ENCODE measurements around the gene ACIN1.
"Not testable (repeated sequence)": the region's sequence is repeated elsewhere in the genome, so short reads cannot be mapped to it uniquely, and the experiment has no call there.

Gene ACIN1

GRCh38 chr14:23035303-23036144, 59.4 kb downstream of the ACIN1 start:
- DNase-seq, result no peak

GRCh38 chr14:23034498-23035302, 60.2 kb downstream of the ACIN1 start, which contains the start of gene PSMB5:
Gene PSMB5 (minus strand): TSS chr14:23034900. CDS start chr14:23034881, 19 bp downstream.
- peak; percentile 88 for DNase-seq

GRCh38 chr14:23033801-23034497, 61.0 kb downstream of the ACIN1 start:
- no peak for DNase-seq

GRCh38 chr14:23033251-23033727, 61.6 kb downstream of the ACIN1 start:
- no peak for DNase-seq

GRCh38 chr14:23030936-23031335, 64.0 kb downstream of the ACIN1 start:
- no peak for DNase-seq

- no peak for DNase-seq
Measured at GRCh38 chr14:23028799-23029198, 66.1 kb downstream of the ACIN1 start.

GRCh38 chr14:23025151-23025814, 69.7 kb downstream of the ACIN1 start:
- DNase-seq, result no peak

GRCh38 chr14:23024612-23025075, 70.3 kb downstream of the ACIN1 start:
- no peak for DNase-seq

GRCh38 chr14:23023795-23024152, 71.2 kb downstream of the ACIN1 start:
- DNase-seq, result no peak

- no peak for DNase-seq
Measured at GRCh38 chr14:23023022-23023794, 71.7 kb downstream of the ACIN1 start.

GRCh38 chr14:23021889-23022442, 73.0 kb downstream of the ACIN1 start:
- no peak for DNase-seq

GRCh38 chr14:23021434-23021833, 73.5 kb downstream of the ACIN1 start:
- no peak for DNase-seq

- no peak for DNase-seq
Measured at GRCh38 chr14:23020143-23021128, 74.5 kb downstream of the ACIN1 start.

- no peak for DNase-seq
Measured at GRCh38 chr14:23018107-23018506, 76.8 kb downstream of the ACIN1 start.

GRCh38 chr14:23017091-23017490, 77.8 kb downstream of the ACIN1 start:
- no peak for DNase-seq

GRCh38 chr14:23015618-23016017, 79.3 kb downstream of the ACIN1 start:
- DNase-seq, result no peak

GRCh38 chr14:23013749-23014054, 81.2 kb downstream of the ACIN1 start:
- DNase-seq, result not testable (repeated sequence)

GRCh38 chr14:23013054-23013748, 81.7 kb downstream of the ACIN1 start:
- no peak for DNase-seq

GRCh38 chr14:23009939-23010726, 84.8 kb downstream of the ACIN1 start, which contains the start of gene C14orf93:
Gene C14orf93 (minus strand): TSS chr14:23010143. CDS start chr14:22999023, 11,120 bp downstream.
- DNase-seq, result peak; percentile 89

All from activated CD8-positive, alpha-beta memory T cell treated with anti-CD3 and anti-CD28 coated beads, Interleukin-2, amount 50 U/mL, for 48 hours (primary cell).